Measurements from ENCODE around the gene SPTBN4.
"Not testable (repeated sequence)": the region's sequence is repeated elsewhere in the genome, so short reads cannot be mapped to it uniquely, and the experiment has no call there.

The SPTBN4 gene

DNA sequence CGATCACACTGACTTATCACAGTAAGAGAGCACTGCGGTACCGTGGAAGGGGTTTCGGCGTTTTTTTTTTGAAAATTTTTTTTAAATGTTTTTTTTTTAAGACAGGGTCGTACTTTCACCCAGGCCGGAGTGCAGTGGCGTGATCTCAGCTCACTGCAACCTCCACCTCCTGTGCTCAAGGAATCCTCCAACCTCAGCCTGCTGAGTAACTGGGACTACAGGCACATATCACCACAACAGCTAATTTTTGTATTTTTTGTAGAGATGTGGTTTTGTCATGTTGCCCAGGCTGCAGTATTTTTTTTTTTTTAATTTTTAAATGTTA is 153.3 kb downstream of the SPTBN4 start:
- Histone ChIP-seq H3K36me3 (no peaks in the 10 kb centered on the region), H3K4me1 (ENCODE audit: control insufficient read depth in 1 of 2, insufficient read depth in 1 of 2, low read depth in 1 of 2, low read length in 1 of 2) (no peaks in the 10 kb centered on the region), H3K27me3 (peaks cover 21% of the 10 kb centered on the region), H3K9me3 (no peaks in the 10 kb centered on the region), H3K4me3 (ENCODE audit: low read depth in 1 of 2, low read length in 1 of 2) (no peak overlapping the region), H3K27ac (no peak overlapping the region)
- TF ChIP-seq, protein P1, sequence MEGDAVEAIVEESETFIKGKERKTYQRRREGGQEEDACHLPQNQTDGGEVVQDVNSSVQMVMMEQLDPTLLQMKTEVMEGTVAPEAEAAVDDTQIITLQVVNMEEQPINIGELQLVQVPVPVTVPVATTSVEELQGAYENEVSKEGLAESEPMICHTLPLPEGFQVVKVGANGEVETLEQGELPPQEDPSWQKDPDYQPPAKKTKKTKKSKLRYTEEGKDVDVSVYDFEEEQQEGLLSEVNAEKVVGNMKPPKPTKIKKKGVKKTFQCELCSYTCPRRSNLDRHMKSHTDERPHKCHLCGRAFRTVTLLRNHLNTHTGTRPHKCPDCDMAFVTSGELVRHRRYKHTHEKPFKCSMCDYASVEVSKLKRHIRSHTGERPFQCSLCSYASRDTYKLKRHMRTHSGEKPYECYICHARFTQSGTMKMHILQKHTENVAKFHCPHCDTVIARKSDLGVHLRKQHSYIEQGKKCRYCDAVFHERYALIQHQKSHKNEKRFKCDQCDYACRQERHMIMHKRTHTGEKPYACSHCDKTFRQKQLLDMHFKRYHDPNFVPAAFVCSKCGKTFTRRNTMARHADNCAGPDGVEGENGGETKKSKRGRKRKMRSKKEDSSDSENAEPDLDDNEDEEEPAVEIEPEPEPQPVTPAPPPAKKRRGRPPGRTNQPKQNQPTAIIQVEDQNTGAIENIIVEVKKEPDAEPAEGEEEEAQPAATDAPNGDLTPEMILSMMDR (IDR thresholded peaks at IDR 0.05) = no peak

DNA sequence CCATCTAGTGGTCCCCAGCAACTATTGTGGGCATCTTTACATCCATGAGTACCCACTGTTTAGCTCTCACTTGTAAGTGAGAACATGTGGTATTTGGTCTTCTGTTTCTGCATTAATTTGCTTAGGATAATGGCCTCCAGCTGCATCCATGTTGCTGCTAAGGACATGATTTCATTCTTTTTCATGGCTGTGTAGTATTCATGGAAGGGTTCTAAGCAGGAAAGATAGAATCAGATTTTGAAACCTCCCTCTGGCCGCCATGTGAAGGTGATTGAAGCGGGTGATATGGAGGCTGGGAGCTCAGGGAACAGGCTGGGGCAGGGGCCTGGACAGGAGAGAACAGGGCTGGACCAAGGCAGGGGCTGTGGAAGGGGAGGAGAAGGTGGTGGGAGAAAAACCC is 154.5 kb downstream of the SPTBN4 start:
- no peaks in the 10 kb centered on the region for H3K9me3 ChIP-seq
- H3K27me3 ChIP-seq = peaks cover 10% of the 10 kb centered on the region
- H3K4me3 ChIP-seq (ENCODE audit: low read depth in 1 of 2, low read length in 1 of 2) = no peak overlapping the region
- H3K36me3 ChIP-seq = no peaks in the 10 kb centered on the region
- no peaks in the 10 kb centered on the region for H3K4me1 ChIP-seq (ENCODE audit: control insufficient read depth in 1 of 2, insufficient read depth in 1 of 2, low read depth in 1 of 2, low read length in 1 of 2)
- H3K27ac ChIP-seq = no peak overlapping the region
- TF ChIP-seq, protein P1 (IDR thresholded peaks at IDR 0.05) = no peak

DNA sequence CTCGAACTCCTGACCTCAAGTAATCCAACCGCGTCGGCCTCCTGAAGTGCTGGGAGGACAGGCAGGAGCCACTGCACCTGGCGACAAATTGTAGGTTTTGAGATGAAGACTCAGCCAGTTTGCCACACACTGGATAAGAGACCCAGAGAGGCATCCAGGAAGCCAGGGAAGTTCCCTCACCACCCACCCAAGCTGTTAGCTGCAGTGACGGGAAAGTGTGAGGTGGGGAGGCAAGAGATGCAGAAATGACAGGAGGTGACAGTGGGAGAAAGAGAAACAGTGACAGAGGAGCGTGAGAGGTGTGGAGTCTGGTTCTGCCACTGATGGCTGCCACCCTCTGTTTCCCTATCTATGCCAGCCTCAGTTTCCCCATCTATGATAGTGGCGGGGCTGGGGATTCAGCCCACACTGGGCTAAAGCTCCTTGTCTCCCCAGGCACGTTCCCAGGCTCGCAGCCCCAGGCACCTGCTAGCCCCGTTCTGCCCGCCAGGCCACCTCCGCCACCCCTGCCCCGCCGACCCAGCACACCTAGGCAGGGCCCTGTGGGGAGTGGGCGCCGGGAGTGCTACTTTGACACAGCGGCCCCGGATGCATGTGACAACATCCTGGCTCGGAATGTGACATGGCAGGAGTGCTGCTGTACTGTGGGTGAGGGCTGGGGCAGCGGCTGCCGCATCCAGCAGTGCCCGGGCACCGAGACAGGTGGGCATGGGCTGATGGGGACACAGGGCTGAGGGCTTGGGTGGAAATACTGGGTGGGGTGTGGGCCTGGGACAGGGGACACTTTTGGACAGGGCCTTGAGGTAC is 155.4 kb downstream of the SPTBN4 start:
- H3K36me3 ChIP-seq = no peaks in the 10 kb centered on the region

DNA sequence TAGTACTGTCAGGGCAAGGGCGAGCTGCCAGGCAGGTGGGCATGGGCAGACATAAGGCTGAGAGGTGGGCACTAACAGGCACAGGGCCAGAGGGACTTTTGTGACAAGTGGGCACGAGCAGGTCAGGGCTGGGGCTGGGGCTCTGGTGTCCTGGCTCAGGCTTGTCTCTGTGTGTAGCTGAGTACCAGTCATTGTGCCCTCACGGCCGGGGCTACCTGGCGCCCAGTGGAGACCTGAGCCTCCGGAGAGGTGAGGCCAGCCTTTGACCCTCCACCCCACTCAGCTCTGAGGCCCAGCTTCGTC is 155.9 kb downstream of the SPTBN4 start:
- no peak overlapping the region for H3K27ac ChIP-seq
- H3K4me1 ChIP-seq (ENCODE audit: control insufficient read depth in 1 of 2, insufficient read depth in 1 of 2, low read depth in 1 of 2, low read length in 1 of 2) = no peaks in the 10 kb centered on the region
- H3K4me3 ChIP-seq (ENCODE audit: low read depth in 1 of 2, low read length in 1 of 2) = no peak overlapping the region
- H3K9me3 ChIP-seq = no peaks in the 10 kb centered on the region
- H3K36me3 ChIP-seq = no peaks in the 10 kb centered on the region
- TF ChIP-seq, protein P1 (IDR thresholded peaks at IDR 0.05) = no peak
- H3K27me3 ChIP-seq = no peaks in the 10 kb centered on the region

More for the DNA sequence above, 155.4 kb downstream of the SPTBN4 start:
- H3K4me3 ChIP-seq (ENCODE audit: low read depth in 1 of 2, low read length in 1 of 2) = no peak overlapping the region
- H3K27ac ChIP-seq = no peak overlapping the region
- H3K4me1 ChIP-seq (ENCODE audit: control insufficient read depth in 1 of 2, insufficient read depth in 1 of 2, low read depth in 1 of 2, low read length in 1 of 2) = no peaks in the 10 kb centered on the region
- TF ChIP-seq, protein P1 (IDR thresholded peaks at IDR 0.05) = no peak
- H3K9me3 ChIP-seq = no peaks in the 10 kb centered on the region
- peaks cover 2% of the 10 kb centered on the region for H3K27me3 ChIP-seq

DNA sequence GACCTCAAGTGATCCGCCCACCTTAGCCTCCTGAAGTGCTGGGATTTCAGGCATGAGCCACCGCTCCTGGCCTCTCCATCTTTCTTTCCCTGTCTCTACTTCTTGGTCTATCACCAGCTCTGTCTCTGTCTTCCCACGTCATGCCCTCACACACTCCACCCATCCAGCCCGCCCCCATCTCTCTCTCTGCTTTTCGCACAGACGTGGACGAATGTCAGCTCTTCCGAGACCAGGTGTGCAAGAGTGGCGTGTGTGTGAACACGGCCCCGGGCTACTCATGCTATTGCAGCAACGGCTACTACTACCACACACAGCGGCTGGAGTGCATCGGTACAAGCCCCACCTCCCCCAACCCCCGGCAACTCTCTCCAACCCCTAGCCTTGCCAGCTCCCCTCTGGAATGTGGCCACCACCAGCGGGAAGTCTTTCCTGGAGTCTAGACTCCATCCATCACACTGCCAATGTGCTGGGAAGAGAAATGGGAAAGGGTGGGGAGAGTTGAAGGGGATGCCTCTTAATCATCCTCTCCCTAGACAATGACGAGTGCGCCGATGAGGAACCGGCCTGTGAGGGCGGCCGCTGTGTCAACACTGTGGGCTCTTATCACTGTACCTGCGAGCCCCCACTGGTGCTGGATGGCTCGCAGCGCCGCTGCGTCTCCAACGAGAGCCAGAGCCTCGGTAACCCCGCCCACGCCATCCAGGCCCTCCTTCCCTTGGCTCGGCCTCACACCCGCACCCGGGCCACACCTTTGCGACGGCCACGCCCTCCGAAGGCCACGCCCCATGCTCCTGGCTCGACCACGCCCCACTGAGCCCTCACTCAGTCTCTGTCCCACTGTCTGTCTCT is 156.8 kb downstream of the SPTBN4 start:
- Histone ChIP-seq H3K4me3 (ENCODE audit: low read depth in 1 of 2, low read length in 1 of 2) (no peak overlapping the region), H3K9me3 (no peaks in the 10 kb centered on the region), H3K27ac (no peak overlapping the region), H3K27me3 (no peaks in the 10 kb centered on the region), H3K36me3 (no peaks in the 10 kb centered on the region), H3K4me1 (ENCODE audit: control insufficient read depth in 1 of 2, insufficient read depth in 1 of 2, low read depth in 1 of 2, low read length in 1 of 2) (no peaks in the 10 kb centered on the region)
- TF ChIP-seq, protein P1 (IDR thresholded peaks at IDR 0.05) = no peak

DNA sequence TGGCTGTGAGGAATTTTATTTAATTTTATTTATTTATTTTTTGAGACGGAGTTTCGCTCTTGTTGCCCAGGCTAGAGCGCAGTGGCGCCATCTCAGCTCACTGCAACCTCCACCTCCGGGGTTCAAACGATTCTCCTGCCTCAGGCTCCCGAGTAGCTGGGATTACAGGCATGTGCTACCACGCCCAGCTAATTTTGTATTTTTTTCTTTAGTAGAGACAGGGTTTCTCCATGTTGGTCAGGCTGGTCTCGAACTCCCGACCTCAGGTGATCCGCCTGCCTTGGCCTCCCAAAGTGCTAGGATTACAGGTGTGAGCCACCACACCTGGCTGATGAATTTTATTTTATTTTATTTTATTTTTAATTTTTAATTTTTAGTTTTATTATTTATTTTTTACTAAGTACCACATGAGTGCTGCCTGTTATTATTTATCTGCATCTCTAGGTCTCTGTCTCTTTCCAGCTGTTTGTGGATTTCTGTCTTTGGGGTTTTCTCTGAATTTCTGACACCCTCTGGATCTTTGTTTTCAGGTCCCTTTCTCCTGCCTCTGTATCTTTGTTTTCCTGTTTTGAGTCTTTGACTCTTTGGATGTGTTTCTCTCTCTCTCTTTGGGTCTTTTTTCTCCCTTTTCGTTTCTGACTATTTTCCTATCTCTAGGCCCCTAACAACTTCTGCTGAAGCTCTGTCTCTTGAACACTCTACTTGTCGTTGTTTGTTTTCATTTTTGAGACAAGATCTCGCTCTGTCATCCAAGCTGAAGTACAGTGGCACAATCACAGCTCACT is 157.8 kb downstream of the SPTBN4 start:
- H3K27me3 ChIP-seq; H3K9me3 ChIP-seq; H3K4me1 ChIP-seq (ENCODE audit: control insufficient read depth in 1 of 2, insufficient read depth in 1 of 2, low read depth in 1 of 2, low read length in 1 of 2); H3K4me3 ChIP-seq (ENCODE audit: low read depth in 1 of 2, low read length in 1 of 2); H3K36me3 ChIP-seq; H3K27ac ChIP-seq: not testable (repeated sequence)

Measured in neutrophil (primary cell).